Ovary (tissue), 9 donors: ENCODE measurements around the gene GRK5. TPM values are rescaled to one million over a fixed set of nuclear protein-coding genes. Genes with fewer than 3 reads are reported as not detected.

Source experiments
- DNase-seq, 5 donors: peaks; one replicate each; pipeline ENCODE4 v3.0.0-alpha.2; 2019 to 2020
- H3K27ac ChIP-seq, 2 donors: fragments of 200-600 bp; one replicate each; pipeline versions ENCODE4 v1.5.1 to v1.8.0; 2019 to 2022
- H3K27me3 ChIP-seq: fragments of 200-600 bp; one replicate; pipeline ENCODE4 v1.8.0; 2022
- H3K36me3 ChIP-seq: fragments of 200-600 bp; sonication (generic); one replicate; pipeline ENCODE4 v1.5.1; 2019
- H3K4me1 ChIP-seq: one replicate; pipeline ENCODE4 v1.8.1; 2013; ENCODE audit warnings: mild to moderate bottlenecking, moderate library complexity; ENCODE audit not compliant: insufficient read depth
- H3K4me3 ChIP-seq: fragments of 200-600 bp; sonication (generic); one replicate; pipeline ENCODE4 v1.5.1; 2017
- H3K9me3 ChIP-seq, 2 donors: fragments of 200-600 bp in 1 of 2; sonication (generic) in 1 of 2; one replicate each; pipeline versions ENCODE4 v1.5.1 to v1.8.1; 2013 to 2019; ENCODE audit warnings: mild to moderate bottlenecking in 1 of 2, moderate library complexity in 1 of 2
- EP300 ChIP-seq: sonication (generic); formaldehyde crosslinking; IDR thresholded peaks from one replicate; pipeline ENCODE4 v1.6.1; 2017; ENCODE audit warnings: antibody characterized with exemption
- POLR2A ChIP-seq: fragments of 450-650 bp; IDR thresholded peaks from one replicate; pipeline ENCODE4 v1.6.1; 2017; ENCODE audit warnings: antibody characterized with exemption, mild to moderate bottlenecking, moderate library complexity
- WGBS, 3 donors: extraction: QIAGEN DNeasy Blood & Tissue Kit in 1 of 3; methylation state at CpG; one replicate each; pipeline versions ENCODE4 v1.1.5 to v1.1.7; 2013 to 2017; 5-methylcytosine and 5-hydroxymethylcytosine counted together
- intact Hi-C, 4 donors: fragments of 100-400 bp; cut with DNase I; formaldehyde crosslinking; loops; one replicate each; pipeline versions ENCODE4 v1.11.0 to v1.15.1; 2022 to 2023
- polyA plus RNA-seq, 2 donors: library from polyadenylated mRNA; stranded (reverse); fragments of 200-250 nt in 1 of 2; fragments of 350-450 nt in 1 of 2; fragmentation: Illumina TruSeq in 1 of 2; extraction: RNeasy Lipid Tissue Mini Kit (QIAGEN cat#74804) in 1 of 2; gene quantifications; one replicate each; pipeline ENCODE4 v1.2.3, GENCODE V29; 2013 to 2014
- total RNA-seq, 7 donors: library from RNA; depleted of rRNA in 2 of 7; stranded (reverse); fragments of >200 nt in 2 of 7; fragmentation: NEBNext Ultra II Directional in 3 of 7; extraction: Animal tissue kit (Norgen Biotek cat#: 25700) in 3 of 7; gene quantifications; one replicate each; pipeline versions ENCODE4 v1.1.0 to v1.2.4, GENCODE V29; 2016 to 2023
- TF ChIP-seq, protein P1 (sequence below), 3 donors: fragments of 450-650 bp in 2 of 3; fragments of 200-600 bp in 1 of 3; IDR thresholded peaks; one replicate each; pipeline versions ENCODE4 v1.5.1 to v1.8.0; 2016 to 2022; ENCODE audit warnings: antibody characterized with exemption in 3 of 3, mild to moderate bottlenecking in 1 of 3
- donor health status: DM: no; HTN: no; CAD: no; lungs with moderate emphysema.
- donor health status: DM: no; HTN: no; CAD: no.
- donor health status: Bipolar disorder and iron deficiency.
- donor health status: DM: yes; HTN: yes; CAD: no.
- donor health status: DM: no; HTN: no; CAD: no.
- donor health status: DM: yes; HTN: yes; CAD: no.

GRK5 gene
- total and polyA plus RNA-seq, 9 donors, result 10.0 to 115 (median 38.2) TPM

DNA sequence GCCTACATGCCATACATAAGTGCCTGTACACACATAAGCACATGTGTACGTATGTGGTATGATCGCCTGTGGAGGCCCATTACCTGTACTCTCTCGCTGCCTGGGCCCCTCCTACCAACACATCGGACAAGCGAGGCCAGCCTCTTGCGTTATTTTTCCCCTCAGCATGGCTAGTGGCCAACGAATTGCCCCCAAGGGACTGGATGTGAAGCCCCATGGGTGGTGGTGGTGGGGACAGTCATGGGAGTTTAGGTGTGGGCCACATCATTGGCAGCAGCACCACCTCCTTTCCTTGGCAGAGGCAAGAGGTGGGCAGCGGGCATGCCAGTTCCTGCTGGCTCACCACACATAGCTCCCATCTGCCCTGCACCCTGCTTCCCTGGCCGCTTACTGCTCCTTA lies 10.0 kb downstream of the GRK5 start:
- WGBS, 3 donors, result 90 to 96% (median 94%) methylated on average over 9 of the region's 9 CpGs
- Histone ChIP-seq H3K9me3 (no peaks in the 10 kb centered on the region), H3K4me1 (peaks cover 32% of the 10 kb centered on the region), H3K27ac (no peak overlapping the region), H3K27me3 (no peaks in the 10 kb centered on the region), H3K36me3 (no peaks in the 10 kb centered on the region), H3K4me3 (no peak overlapping the region)
- intact Hi-C loops, result loop anchor here in 1 of 4 donors (10.0 kb wide), 1 partner anchor 67 kb away; no protein-coding TSS in a partner anchor
- peak in 3 of 5 donors; percentile 48 to 57 (median 54) for DNase-seq
- TF ChIP-seq POLR2A (no peak), EP300 (no peak)
- TF ChIP-seq, protein P1, sequence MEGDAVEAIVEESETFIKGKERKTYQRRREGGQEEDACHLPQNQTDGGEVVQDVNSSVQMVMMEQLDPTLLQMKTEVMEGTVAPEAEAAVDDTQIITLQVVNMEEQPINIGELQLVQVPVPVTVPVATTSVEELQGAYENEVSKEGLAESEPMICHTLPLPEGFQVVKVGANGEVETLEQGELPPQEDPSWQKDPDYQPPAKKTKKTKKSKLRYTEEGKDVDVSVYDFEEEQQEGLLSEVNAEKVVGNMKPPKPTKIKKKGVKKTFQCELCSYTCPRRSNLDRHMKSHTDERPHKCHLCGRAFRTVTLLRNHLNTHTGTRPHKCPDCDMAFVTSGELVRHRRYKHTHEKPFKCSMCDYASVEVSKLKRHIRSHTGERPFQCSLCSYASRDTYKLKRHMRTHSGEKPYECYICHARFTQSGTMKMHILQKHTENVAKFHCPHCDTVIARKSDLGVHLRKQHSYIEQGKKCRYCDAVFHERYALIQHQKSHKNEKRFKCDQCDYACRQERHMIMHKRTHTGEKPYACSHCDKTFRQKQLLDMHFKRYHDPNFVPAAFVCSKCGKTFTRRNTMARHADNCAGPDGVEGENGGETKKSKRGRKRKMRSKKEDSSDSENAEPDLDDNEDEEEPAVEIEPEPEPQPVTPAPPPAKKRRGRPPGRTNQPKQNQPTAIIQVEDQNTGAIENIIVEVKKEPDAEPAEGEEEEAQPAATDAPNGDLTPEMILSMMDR (IDR thresholded peaks at IDR 0.05), result no peak

DNA sequence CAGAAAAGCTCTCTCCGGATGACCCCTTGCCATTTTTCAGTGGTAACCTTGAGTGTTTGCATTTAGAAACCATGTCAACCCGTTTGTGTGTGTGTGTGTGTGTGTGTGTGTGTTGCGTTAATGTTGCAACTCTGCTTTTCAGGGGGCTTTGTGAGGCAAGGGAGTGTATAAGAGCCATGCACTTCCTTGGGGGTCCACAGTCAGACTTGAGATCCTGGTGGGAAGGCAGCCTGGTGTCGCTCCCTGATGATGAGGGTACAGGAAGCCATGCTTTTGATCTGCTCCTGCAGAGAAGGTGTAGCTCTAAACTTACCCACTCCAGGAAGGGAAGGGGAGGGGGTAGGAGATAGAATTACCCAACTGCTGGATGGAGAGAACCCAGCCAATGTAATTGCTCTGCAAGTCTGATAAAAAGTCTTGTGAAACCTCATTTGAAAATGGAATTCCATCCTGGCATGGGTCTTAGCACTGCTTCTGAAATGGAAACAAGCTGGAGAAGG lies 10.7 kb downstream of the GRK5 start:
- Histone ChIP-seq H3K27ac (peak overlapping the region in 1 of 2 donors; percentile 9), H3K9me3 (no peaks in the 10 kb centered on the region), H3K4me1 (peaks cover 33% of the 10 kb centered on the region), H3K36me3 (no peaks in the 10 kb centered on the region), H3K4me3 (no peak overlapping the region), H3K27me3 (no peaks in the 10 kb centered on the region)
- WGBS, 3 donors, result 64 to 86% (median 68%) methylated on average over 4 of the region's 4 CpGs
- DNase-seq, result peak in 3 of 5 donors; percentile 23 to 59 (median 35)
- intact Hi-C loops, result loop anchor here in 1 of 4 donors (10.0 kb wide), 1 partner anchor 67 kb away; no protein-coding TSS in a partner anchor
- TF ChIP-seq EP300, result no peak
- no peak for TF ChIP-seq POLR2A
- TF ChIP-seq, protein P1 (IDR thresholded peaks at IDR 0.05), result no peak

DNA sequence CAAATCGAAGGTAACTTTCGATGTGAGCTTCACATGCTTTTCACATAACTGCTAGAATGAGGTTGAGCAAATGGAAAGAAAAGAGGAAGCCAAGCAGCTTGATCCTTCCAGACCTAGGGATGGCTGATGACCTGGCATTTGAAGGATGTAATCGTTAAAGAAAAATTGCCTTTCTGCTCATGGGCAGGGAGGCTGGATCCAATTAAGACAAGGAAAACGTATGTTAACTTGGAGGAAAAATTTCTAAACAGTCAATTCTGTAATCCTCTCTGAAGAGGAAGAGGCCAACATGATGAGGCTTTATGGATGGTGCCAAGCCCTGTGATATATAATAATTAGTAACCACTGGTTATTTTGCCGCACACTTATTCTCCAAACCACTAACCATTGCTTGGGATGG lies 12.5 kb downstream of the GRK5 start:
- DNase-seq, result no peak
- Histone ChIP-seq H3K4me3 (no peak overlapping the region), H3K9me3 (no peaks in the 10 kb centered on the region), H3K4me1 (peaks cover 33% of the 10 kb centered on the region), H3K36me3 (no peaks in the 10 kb centered on the region), H3K27ac (no peak overlapping the region), H3K27me3 (no peaks in the 10 kb centered on the region)
- intact Hi-C loops, result loop anchor here in 2 of 4 donors (5.0 to 10.0 kb wide), 2 partner anchors 65 to 1923 kb away; no protein-coding TSS in a partner anchor
- TF ChIP-seq, protein P1 (IDR thresholded peaks at IDR 0.05), result no peak
- TF ChIP-seq EP300 (no peak), POLR2A (no peak)
- 68 to 75% (median 69%) methylated on average over 5 of the region's 5 CpGs for WGBS, 3 donors

DNA sequence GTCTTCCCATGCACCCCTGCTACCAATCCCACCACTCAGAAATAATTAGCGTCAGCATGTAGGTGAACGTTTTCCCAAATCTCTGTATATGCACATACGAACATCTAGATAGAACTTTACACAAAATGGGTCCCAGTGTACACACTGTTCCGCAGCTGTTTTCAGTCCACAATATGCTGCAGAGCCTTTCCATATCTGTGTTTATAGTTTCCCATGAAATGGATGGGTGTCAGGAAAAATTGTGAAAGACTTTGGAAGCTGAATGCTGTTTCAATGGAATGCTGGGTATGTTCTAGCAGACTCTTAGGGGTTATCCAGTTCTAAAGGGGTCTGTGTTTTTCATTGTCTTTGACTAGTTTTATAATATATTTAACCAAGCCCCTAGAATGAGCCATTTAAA lies 13.8 kb downstream of the GRK5 start:
- H3K9me3 ChIP-seq, result no peaks in the 10 kb centered on the region
- DNase-seq, result no peak
- H3K27me3 ChIP-seq, result no peaks in the 10 kb centered on the region
- H3K27ac ChIP-seq, result peak overlapping the region in 1 of 2 donors; percentile 58
- TF ChIP-seq POLR2A (no peak), EP300 (no peak)
- TF ChIP-seq, protein P1 (IDR thresholded peaks at IDR 0.05), result no peak
- WGBS, 3 donors, result 24 to 49% (median 32%) methylated on average over 4 of the region's 4 CpGs
- intact Hi-C loops, result loop anchor here in 1 of 4 donors (1.0 to 5.0 kb wide), 2 partner anchors 25 to 1924 kb away; no protein-coding TSS in a partner anchor
- no peaks in the 10 kb centered on the region for H3K36me3 ChIP-seq
- H3K4me1 ChIP-seq, result peaks cover 31% of the 10 kb centered on the region
- no peak overlapping the region for H3K4me3 ChIP-seq
